Duodenal mucosa (tissue), 2 donors: ENCODE data around the gene CAB39L.
A peak's percentile ranks its signal among the peaks of the same experiment; 100 is the strongest.

ENCODE experiments used
- H3K27ac ChIP-seq: one replicate; pipeline ENCODE4 v1.7.0; 2013; ENCODE audit warnings: low read depth, low read length
- H3K27me3 ChIP-seq, 2 donors: one replicate each; pipeline ENCODE4 v1.7.0; 2013; ENCODE audit warnings: low read length in 2 of 2, control low read depth in 1 of 2; ENCODE audit not compliant: insufficient read depth in 2 of 2, control insufficient read depth in 1 of 2
- H3K36me3 ChIP-seq, 2 donors: one replicate each; pipeline ENCODE4 v1.7.0; 2013; ENCODE audit warnings: low read length in 2 of 2, control low read depth in 1 of 2; ENCODE audit not compliant: insufficient read depth in 2 of 2, control insufficient read depth in 1 of 2
- H3K4me1 ChIP-seq, 2 donors: one replicate each; pipeline ENCODE4 v1.7.0; 2013; ENCODE audit warnings: low read length in 2 of 2, control low read depth in 1 of 2; ENCODE audit not compliant: insufficient read depth in 2 of 2, control insufficient read depth in 1 of 2
- H3K4me3 ChIP-seq, 2 donors: one replicate each; pipeline ENCODE4 v1.7.0; 2013; ENCODE audit warnings: low read length in 2 of 2, low read depth in 1 of 2
- H3K9ac ChIP-seq, 2 donors: one replicate each; pipeline ENCODE4 v1.7.0; 2013; ENCODE audit warnings: low read length in 2 of 2, low read depth in 1 of 2
- H3K9me3 ChIP-seq, 2 donors: one replicate each; pipeline ENCODE4 v1.7.0; 2013; ENCODE audit warnings: low read length in 2 of 2, control low read depth in 1 of 2; ENCODE audit not compliant: control insufficient read depth in 1 of 2

Gene CAB39L

GRCh38 chr13:49404703-49405020, 39.2 kb downstream of the CAB39L start:
- Histone ChIP-seq H3K9me3 (peaks cover 0 to 12% of the 10 kb centered on the region in 2 donors), H3K4me3 (no peak overlapping the region), H3K4me1 (no peaks in the 10 kb centered on the region), H3K36me3 (no peaks in the 10 kb centered on the region), H3K9ac (no peak overlapping the region), H3K27ac (no peak overlapping the region), H3K27me3 (no peaks in the 10 kb centered on the region)

GRCh38 chr13:49403996-49404702, 39.7 kb downstream of the CAB39L start:
- Histone ChIP-seq H3K9ac (no peak overlapping the region), H3K27ac (no peak overlapping the region), H3K9me3 (peaks cover 0 to 12% of the 10 kb centered on the region in 2 donors), H3K36me3 (no peaks in the 10 kb centered on the region), H3K4me1 (no peaks in the 10 kb centered on the region), H3K27me3 (no peaks in the 10 kb centered on the region), H3K4me3 (no peak overlapping the region)

- no peaks in the 10 kb centered on the region for H3K4me1 ChIP-seq
- peak overlapping the region; percentile 16 for H3K27ac ChIP-seq
- H3K27me3 ChIP-seq = no peaks in the 10 kb centered on the region
- peak overlapping the region; percentile 44 to 49 for H3K4me3 ChIP-seq
- H3K9me3 ChIP-seq = peaks cover 0 to 12% of the 10 kb centered on the region in 2 donors
- H3K36me3 ChIP-seq = no peaks in the 10 kb centered on the region
- peak overlapping the region; percentile 22 to 40 for H3K9ac ChIP-seq
Observed at GRCh38 chr13:49400755-49401659, 42.9 kb downstream of the CAB39L start.

- peak overlapping the region in 1 of 2 donors; percentile 49 for H3K4me3 ChIP-seq
- H3K9me3 ChIP-seq = peaks cover 0 to 11% of the 10 kb centered on the region in 2 donors
- no peak overlapping the region for H3K9ac ChIP-seq
- H3K27ac ChIP-seq = no peak overlapping the region
- no peaks in the 10 kb centered on the region for H3K27me3 ChIP-seq
- H3K36me3 ChIP-seq = no peaks in the 10 kb centered on the region
- H3K4me1 ChIP-seq = no peaks in the 10 kb centered on the region
Observed at GRCh38 chr13:49399801-49400472, 43.9 kb downstream of the CAB39L start.

GRCh38 chr13:49395878-49396380, 47.9 kb downstream of the CAB39L start:
- Histone ChIP-seq H3K27me3 (no peaks in the 10 kb centered on the region), H3K9me3 (no peaks in the 10 kb centered on the region), H3K4me3 (no peak overlapping the region), H3K4me1 (no peaks in the 10 kb centered on the region), H3K9ac (no peak overlapping the region), H3K27ac (no peak overlapping the region), H3K36me3 (no peaks in the 10 kb centered on the region)

GRCh38 chr13:49395451-49395865, 48.4 kb downstream of the CAB39L start:
- no peaks in the 10 kb centered on the region for H3K36me3 ChIP-seq
- H3K9me3 ChIP-seq = no peaks in the 10 kb centered on the region
- no peaks in the 10 kb centered on the region for H3K27me3 ChIP-seq
- no peak overlapping the region for H3K4me3 ChIP-seq
- H3K9ac ChIP-seq = no peak overlapping the region
- H3K27ac ChIP-seq = no peak overlapping the region
- H3K4me1 ChIP-seq = no peaks in the 10 kb centered on the region

- Histone ChIP-seq H3K9ac (no peak overlapping the region), H3K4me1 (no peaks in the 10 kb centered on the region), H3K9me3 (no peaks in the 10 kb centered on the region), H3K4me3 (no peak overlapping the region), H3K36me3 (no peaks in the 10 kb centered on the region), H3K27me3 (no peaks in the 10 kb centered on the region), H3K27ac (no peak overlapping the region)
Observed at GRCh38 chr13:49388091-49388635, 55.7 kb downstream of the CAB39L start.

GRCh38 chr13:49386664-49387063, 57.2 kb downstream of the CAB39L start:
- no peaks in the 10 kb centered on the region for H3K9me3 ChIP-seq
- H3K4me3 ChIP-seq = no peak overlapping the region
- H3K9ac ChIP-seq = no peak overlapping the region
- no peaks in the 10 kb centered on the region for H3K36me3 ChIP-seq
- no peaks in the 10 kb centered on the region for H3K27me3 ChIP-seq
- H3K27ac ChIP-seq = no peak overlapping the region
- H3K4me1 ChIP-seq = no peaks in the 10 kb centered on the region

- Histone ChIP-seq H3K4me1 (no peaks in the 10 kb centered on the region), H3K36me3 (no peaks in the 10 kb centered on the region), H3K9me3 (no peaks in the 10 kb centered on the region), H3K4me3 (no peak overlapping the region), H3K9ac (no peak overlapping the region), H3K27me3 (no peaks in the 10 kb centered on the region), H3K27ac (no peak overlapping the region)
Observed at GRCh38 chr13:49376121-49376520, 67.7 kb downstream of the CAB39L start.
